HepG2 (cell line): ENCODE measurements around the gene FBXL2. TPM values are rescaled to one million over a fixed set of nuclear protein-coding genes. Genes with fewer than 3 reads are reported as not detected.

Experiments used
- ERF ChIP-seq: IDR thresholded peaks from 2 replicates; pipeline ENCODE4 v1.6.1; 2018; ENCODE audit warnings: missing biosample characterization, missing genetic modification reagents
- KLF16 ChIP-seq, 2 experiments: sonication (generic) in 1 of 2; formaldehyde crosslinking in 1 of 2; IDR thresholded peaks; 2 replicates each; pipeline versions ENCODE4 v1.6.1 to v1.8.0; 2016 to 2023; ENCODE audit warnings: missing genetic modification reagents in 2 of 2, missing compliant biosample characterization in 1 of 2
- MAX ChIP-seq: IDR thresholded peaks from 2 replicates; pipeline ENCODE4 v1.6.1; 2012; ENCODE audit warnings: inconsistent platforms
- NCOR1 ChIP-seq: fragments of 200-600 bp; sonication (generic); IDR thresholded peaks from 2 replicates; pipeline ENCODE4 v1.7.0; 2017; ENCODE audit warnings: antibody characterized with exemption, low read length, borderline replicate concordance
- PCBP2 ChIP-seq: fragments of 200-400 bp; formaldehyde crosslinking; optimal IDR thresholded peaks from 2 replicates; pipeline ENCODE3; 2018; ENCODE audit warnings: low read length, low read depth; ENCODE audit not compliant: poor library complexity, severe bottlenecking
- ZC3H13 ChIP-seq: sonication (generic); formaldehyde crosslinking; IDR thresholded peaks from 2 replicates; pipeline ENCODE4 v1.8.1; 2023; ENCODE audit warnings: mild to moderate bottlenecking, missing genetic modification reagents, moderate library complexity
- ZGPAT ChIP-seq: IDR thresholded peaks from 2 replicates; pipeline ENCODE4 v1.6.1; 2016; ENCODE audit warnings: mild to moderate bottlenecking
- ZNF34 ChIP-seq: sonication (generic); formaldehyde crosslinking; IDR thresholded peaks from 2 replicates; pipeline ENCODE4 v1.4.0; 2020; ENCODE audit warnings: mild to moderate bottlenecking, missing genetic modification reagents, borderline replicate concordance
- ZNF552 ChIP-seq: sonication (generic); formaldehyde crosslinking; IDR thresholded peaks from 2 replicates; pipeline ENCODE4 v1.9.0; 2022; ENCODE audit warnings: missing genetic modification reagents, mild to moderate bottlenecking, borderline replicate concordance
- polyA plus RNA-seq, 8 experiments: library from polyadenylated mRNA; depleted of rRNA in 3 of 8; stranded (reverse) in 7 of 8; unstranded in 1 of 8; fragments of >200 nt; fragmentation: Illumina TruSeq in 4 of 8; extraction: Trizol in 4 of 8; gene quantifications; 2 replicates each; pipeline versions ENCODE4 v1.2.1 to v1.2.3, GENCODE V29; 2011 to 2016; ENCODE audit warnings: low read depth in 4 of 8, missing spikeins in 1 of 8, mixed read lengths in 1 of 8; ENCODE audit not compliant: insufficient read depth in 1 of 8
- total RNA-seq, 5 experiments: library from RNA; depleted of rRNA; stranded (reverse); fragments of >200 nt; fragmentation: Illumina TruSeq; extraction: Trizol; gene quantifications; 2 replicates each; pipeline ENCODE4 v1.2.3, GENCODE V29; 2016; ENCODE audit warnings: low read depth in 1 of 5
- TF ChIP-seq, protein P1 (sequence below): sonication (generic); formaldehyde crosslinking; IDR thresholded peaks from 2 replicates; pipeline ENCODE4 v1.8.1; 2023; ENCODE audit warnings: mild to moderate bottlenecking, missing genetic modification reagents
- TF ChIP-seq, protein P2 (sequence below): sonication (generic); formaldehyde crosslinking; IDR thresholded peaks from 2 replicates; pipeline ENCODE4 v1.8.1; 2023; ENCODE audit warnings: mild to moderate bottlenecking, missing genetic modification reagents
- TF ChIP-seq, protein P3 (sequence below): sonication (generic); formaldehyde crosslinking; IDR thresholded peaks from 2 replicates; pipeline ENCODE4 v1.5.0; 2020; ENCODE audit warnings: mild to moderate bottlenecking, missing genetic modification reagents, borderline replicate concordance
- TF ChIP-seq, protein P4 (sequence below): sonication (generic); formaldehyde crosslinking; IDR thresholded peaks from 2 replicates; pipeline ENCODE4 v1.5.1; 2020; ENCODE audit warnings: mild to moderate bottlenecking, missing genetic modification reagents, borderline replicate concordance

Gene FBXL2
- total and polyA plus RNA-seq, 2 of the 13 experiments (the other 11 are each of a cell fraction or from before 2014, with no cell fraction given), result 1.8 to 5.0 TPM

DNA sequence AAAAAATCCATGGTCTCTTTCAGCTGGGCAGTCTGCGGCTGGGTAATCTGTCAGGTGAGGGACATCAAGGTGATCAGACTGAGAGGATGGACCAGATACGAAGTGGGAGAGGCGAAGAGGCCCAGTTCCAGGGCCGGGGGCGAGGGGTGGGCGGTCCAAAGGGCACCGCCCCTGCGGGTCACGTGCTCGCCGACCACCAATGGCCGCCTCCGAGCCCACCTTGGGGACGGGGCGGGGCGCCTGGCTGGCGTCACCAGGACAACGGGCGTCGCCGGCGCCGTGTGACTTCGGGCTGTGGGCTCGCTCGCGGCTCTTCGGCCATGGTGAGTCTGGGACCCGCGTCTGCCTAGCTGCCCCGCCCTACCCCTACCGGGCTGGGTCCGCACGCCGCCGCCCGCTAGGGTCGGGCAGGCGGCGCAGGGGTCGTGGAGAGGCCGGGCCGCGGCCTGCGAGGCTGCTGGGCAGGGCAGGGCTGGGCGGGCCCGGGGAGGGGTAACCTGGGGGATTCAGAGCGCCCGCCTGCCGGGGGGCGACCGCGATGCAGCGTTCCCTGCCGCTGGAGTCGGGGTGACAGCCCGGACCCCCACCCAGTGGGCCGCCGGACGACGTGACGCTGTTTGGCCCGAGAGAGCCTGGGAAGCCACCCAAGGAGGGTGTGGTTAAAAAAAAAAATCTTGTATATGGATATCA is at the start of gene FBXL2 (continued):
- TF ChIP-seq, protein P1, sequence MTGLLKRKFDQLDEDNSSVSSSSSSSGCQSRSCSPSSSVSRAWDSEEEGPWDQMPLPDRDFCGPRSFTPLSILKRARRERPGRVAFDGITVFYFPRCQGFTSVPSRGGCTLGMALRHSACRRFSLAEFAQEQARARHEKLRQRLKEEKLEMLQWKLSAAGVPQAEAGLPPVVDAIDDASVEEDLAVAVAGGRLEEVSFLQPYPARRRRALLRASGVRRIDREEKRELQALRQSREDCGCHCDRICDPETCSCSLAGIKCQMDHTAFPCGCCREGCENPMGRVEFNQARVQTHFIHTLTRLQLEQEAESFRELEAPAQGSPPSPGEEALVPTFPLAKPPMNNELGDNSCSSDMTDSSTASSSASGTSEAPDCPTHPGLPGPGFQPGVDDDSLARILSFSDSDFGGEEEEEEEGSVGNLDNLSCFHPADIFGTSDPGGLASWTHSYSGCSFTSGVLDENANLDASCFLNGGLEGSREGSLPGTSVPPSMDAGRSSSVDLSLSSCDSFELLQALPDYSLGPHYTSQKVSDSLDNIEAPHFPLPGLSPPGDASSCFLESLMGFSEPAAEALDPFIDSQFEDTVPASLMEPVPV, result no peak
- no peak for TF ChIP-seq ZNF34 (CRISPR knock-in tag)
- no peak for TF ChIP-seq ZC3H13 (CRISPR knock-in tag)
- TF ChIP-seq, protein P2, sequence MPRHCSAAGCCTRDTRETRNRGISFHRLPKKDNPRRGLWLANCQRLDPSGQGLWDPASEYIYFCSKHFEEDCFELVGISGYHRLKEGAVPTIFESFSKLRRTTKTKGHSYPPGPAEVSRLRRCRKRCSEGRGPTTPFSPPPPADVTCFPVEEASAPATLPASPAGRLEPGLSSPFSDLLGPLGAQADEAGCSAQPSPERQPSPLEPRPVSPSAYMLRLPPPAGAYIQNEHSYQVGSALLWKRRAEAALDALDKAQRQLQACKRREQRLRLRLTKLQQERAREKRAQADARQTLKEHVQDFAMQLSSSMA (CRISPR knock-in tag), result no peak
- peak; percentile 68; the same call in 1 of the 2 replicates for TF ChIP-seq ERF (CRISPR knock-in tag)
- TF ChIP-seq, protein P3, sequence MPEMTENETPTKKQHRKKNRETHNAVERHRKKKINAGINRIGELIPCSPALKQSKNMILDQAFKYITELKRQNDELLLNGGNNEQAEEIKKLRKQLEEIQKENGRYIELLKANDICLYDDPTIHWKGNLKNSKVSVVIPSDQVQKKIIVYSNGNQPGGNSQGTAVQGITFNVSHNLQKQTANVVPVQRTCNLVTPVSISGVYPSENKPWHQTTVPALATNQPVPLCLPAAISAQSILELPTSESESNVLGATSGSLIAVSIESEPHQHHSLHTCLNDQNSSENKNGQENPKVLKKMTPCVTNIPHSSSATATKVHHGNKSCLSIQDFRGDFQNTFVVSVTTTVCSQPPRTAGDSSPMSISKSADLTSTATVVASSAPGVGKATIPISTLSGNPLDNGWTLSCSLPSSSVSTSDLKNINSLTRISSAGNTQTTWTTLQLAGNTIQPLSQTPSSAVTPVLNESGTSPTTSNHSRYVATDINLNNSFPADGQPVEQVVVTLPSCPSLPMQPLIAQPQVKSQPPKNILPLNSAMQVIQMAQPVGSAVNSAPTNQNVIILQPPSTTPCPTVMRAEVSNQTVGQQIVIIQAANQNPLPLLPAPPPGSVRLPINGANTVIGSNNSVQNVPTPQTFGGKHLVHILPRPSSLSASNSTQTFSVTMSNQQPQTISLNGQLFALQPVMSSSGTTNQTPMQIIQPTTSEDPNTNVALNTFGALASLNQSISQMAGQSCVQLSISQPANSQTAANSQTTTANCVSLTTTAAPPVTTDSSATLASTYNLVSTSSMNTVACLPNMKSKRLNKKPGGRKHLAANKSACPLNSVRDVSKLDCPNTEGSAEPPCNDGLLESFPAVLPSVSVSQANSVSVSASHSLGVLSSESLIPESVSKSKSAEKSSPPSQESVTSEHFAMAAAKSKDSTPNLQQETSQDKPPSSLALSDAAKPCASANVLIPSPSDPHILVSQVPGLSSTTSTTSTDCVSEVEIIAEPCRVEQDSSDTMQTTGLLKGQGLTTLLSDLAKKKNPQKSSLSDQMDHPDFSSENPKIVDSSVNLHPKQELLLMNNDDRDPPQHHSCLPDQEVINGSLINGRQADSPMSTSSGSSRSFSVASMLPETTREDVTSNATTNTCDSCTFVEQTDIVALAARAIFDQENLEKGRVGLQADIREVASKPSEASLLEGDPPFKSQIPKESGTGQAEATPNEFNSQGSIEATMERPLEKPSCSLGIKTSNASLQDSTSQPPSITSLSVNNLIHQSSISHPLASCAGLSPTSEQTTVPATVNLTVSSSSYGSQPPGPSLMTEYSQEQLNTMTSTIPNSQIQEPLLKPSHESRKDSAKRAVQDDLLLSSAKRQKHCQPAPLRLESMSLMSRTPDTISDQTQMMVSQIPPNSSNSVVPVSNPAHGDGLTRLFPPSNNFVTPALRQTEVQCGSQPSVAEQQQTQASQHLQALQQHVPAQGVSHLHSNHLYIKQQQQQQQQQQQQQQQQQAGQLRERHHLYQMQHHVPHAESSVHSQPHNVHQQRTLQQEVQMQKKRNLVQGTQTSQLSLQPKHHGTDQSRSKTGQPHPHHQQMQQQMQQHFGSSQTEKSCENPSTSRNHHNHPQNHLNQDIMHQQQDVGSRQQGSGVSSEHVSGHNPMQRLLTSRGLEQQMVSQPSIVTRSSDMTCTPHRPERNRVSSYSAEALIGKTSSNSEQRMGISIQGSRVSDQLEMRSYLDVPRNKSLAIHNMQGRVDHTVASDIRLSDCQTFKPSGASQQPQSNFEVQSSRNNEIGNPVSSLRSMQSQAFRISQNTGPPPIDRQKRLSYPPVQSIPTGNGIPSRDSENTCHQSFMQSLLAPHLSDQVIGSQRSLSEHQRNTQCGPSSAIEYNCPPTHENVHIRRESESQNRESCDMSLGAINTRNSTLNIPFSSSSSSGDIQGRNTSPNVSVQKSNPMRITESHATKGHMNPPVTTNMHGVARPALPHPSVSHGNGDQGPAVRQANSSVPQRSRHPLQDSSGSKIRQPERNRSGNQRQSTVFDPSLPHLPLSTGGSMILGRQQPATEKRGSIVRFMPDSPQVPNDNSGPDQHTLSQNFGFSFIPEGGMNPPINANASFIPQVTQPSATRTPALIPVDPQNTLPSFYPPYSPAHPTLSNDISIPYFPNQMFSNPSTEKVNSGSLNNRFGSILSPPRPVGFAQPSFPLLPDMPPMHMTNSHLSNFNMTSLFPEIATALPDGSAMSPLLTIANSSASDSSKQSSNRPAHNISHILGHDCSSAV, result no peak
- peak; percentile 44; the same call in 1 of the 2 replicates for TF ChIP-seq ZGPAT
- TF ChIP-seq KLF16 (CRISPR knock-in tag; IDR thresholded peaks at IDR 0.05), result peak in 1 of 2 experiments; percentile 56; a peak in 1 of 4 replicates
- TF ChIP-seq ZNF552 (CRISPR knock-in tag), result no peak
- no peak for TF ChIP-seq NCOR1
- TF ChIP-seq, protein P4, sequence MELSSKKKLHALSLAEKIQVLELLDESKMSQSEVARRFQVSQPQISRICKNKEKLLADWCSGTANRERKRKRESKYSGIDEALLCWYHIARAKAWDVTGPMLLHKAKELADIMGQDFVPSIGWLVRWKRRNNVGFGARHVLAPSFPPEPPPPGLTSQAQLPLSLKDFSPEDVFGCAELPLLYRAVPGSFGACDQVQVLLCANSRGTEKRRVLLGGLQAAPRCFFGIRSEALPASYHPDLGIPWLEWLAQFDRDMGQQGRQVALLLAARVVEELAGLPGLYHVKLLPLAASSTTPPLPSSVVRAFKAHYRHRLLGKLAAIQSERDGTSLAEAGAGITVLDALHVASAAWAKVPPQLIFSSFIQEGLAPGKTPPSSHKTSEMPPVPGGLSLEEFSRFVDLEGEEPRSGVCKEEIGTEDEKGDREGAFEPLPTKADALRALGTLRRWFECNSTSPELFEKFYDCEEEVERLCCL (CRISPR knock-in tag), result no peak
- TF ChIP-seq PCBP2, result no peak
- no peak; the same call in 1 of the 2 replicates for TF ChIP-seq MAX
